HepG2 (cell line): ENCODE measurements around the gene NDC1. TPM values are rescaled to one million over a fixed set of nuclear protein-coding genes. Genes with fewer than 3 reads are reported as not detected.

Experiments
- ATAC-seq: fragments of 200-7000 bp; cut with Tn5 transposase; 3 replicates; pipeline ENCODE4 v1.9.1; 2020; ENCODE audit warnings: mild to moderate bottlenecking, moderate library complexity
- BruUV-seq: library from RNA; stranded (reverse); fragments of 400-500 nt; replicated peaks from 2 replicates; lab custom pipeline; 2021; lab: Mats Ljungman, UMichigan
- CTCF ChIA-PET: fragments of 300-600 bp; formaldehyde crosslinking; extraction: SDS; loops from one replicate; lab custom pipeline; 2021; ENCODE audit warnings: low total read pairs, inconsistent platforms, low intra/inter-chr PET ratio; lab: Yijun Ruan, JAX
- POLR2A ChIA-PET: fragments of 350-600 bp; sonication (Branson Sonifier 250); formaldehyde crosslinking; loops from one replicate; lab custom pipeline; 2020; ENCODE audit warnings: antibody characterized with exemption, inconsistent platforms; lab: Yijun Ruan, JAX
- DNase-seq: peaks from one replicate; pipeline ENCODE4 v3.0.0-alpha.2; 2015; ENCODE audit warnings: low spot score
- FAIRE-seq: peaks from 3 replicates; lab custom pipeline; 2011; peaks lifted over from hg19 to GRCh38; lab: Jason Lieb, UNC
- H2AFZ ChIP-seq: one replicate; pipeline ENCODE4 v1.6.1; 2011; ENCODE audit warnings: low read length, inconsistent platforms
- H3K27ac ChIP-seq: fragments of 300-600 bp; 3 replicates; pipeline ENCODE4 v1.8.0; 2011; ENCODE audit warnings: mixed run types, mild to moderate bottlenecking, mixed read lengths, low read length, inconsistent platforms; ENCODE audit not compliant: insufficient read depth; ENCODE audit errors: extremely low read length
- H3K27me3 ChIP-seq, 2 experiments: fragments of 200-600 bp in 1 of 2; 2 replicates in 1 of 2; 3 replicates in 1 of 2; pipeline versions ENCODE4 v1.6.0 to v1.8.0; 2011; ENCODE audit warnings: low read length in 2 of 2, mild to moderate bottlenecking in 2 of 2, moderate library complexity in 2 of 2, inconsistent platforms in 1 of 2; ENCODE audit not compliant: insufficient read depth in 2 of 2, control insufficient read depth in 1 of 2
- H3K36me3 ChIP-seq, 2 experiments: fragments of 200-600 bp in 1 of 2; replicated peaks in 1 of 2; 2 replicates in 1 of 2; 3 replicates in 1 of 2; pipeline versions ENCODE4 v1.5.1 to v1.8.0; 2011; ENCODE audit warnings: low read length in 2 of 2, inconsistent platforms in 1 of 2; ENCODE audit not compliant: insufficient read depth in 2 of 2, control insufficient read depth in 1 of 2
- H3K4me1 ChIP-seq: 2 replicates; pipeline ENCODE4 v1.5.1; 2012; ENCODE audit warnings: low read length, inconsistent platforms; ENCODE audit not compliant: insufficient read depth
- H3K4me2 ChIP-seq: 2 replicates; pipeline ENCODE4 v1.6.0; 2011; ENCODE audit warnings: low read depth, low read length, inconsistent platforms
- H3K4me3 ChIP-seq, 3 experiments: fragments of 200-600 bp in 1 of 3; sonication (generic), shearing (Covaris generic) in 1 of 3; replicated peaks in 1 of 3; 2 replicates each; pipeline ENCODE4 v1.5.1; 2011 to 2016; ENCODE audit warnings: low read length in 3 of 3, inconsistent platforms in 2 of 3, low read depth in 2 of 3, mild to moderate bottlenecking in 2 of 3, control low read depth in 1 of 3, mixed read lengths in 1 of 3; ENCODE audit not compliant: insufficient read depth in 1 of 3
- H3K79me2 ChIP-seq: one replicate; pipeline ENCODE4 v1.6.1; 2011; ENCODE audit warnings: low read length, inconsistent platforms; ENCODE audit not compliant: insufficient read depth
- H3K9ac ChIP-seq: 2 replicates; pipeline ENCODE4 v1.6.0; 2011; ENCODE audit warnings: mild to moderate bottlenecking, low read depth, low read length, inconsistent platforms; ENCODE audit not compliant: insufficient read depth
- H3K9me3 ChIP-seq: 2 replicates; pipeline ENCODE4 v1.5.1; 2012; ENCODE audit warnings: mild to moderate bottlenecking, low read length
- H4K20me1 ChIP-seq: 2 replicates; pipeline ENCODE4 v1.6.0; 2011; ENCODE audit warnings: inconsistent platforms, mild to moderate bottlenecking, low read length, moderate library complexity; ENCODE audit not compliant: insufficient read depth
- MTA1 ChIP-seq: sonication (generic); formaldehyde crosslinking; IDR thresholded peaks from 2 replicates; pipeline ENCODE4 v1.4.0; 2020; ENCODE audit warnings: missing genetic modification reagents, mild to moderate bottlenecking, borderline replicate concordance
- SP4 ChIP-seq: sonication (generic); formaldehyde crosslinking; IDR thresholded peaks from 2 replicates; pipeline ENCODE4 v1.8.1; 2023; ENCODE audit warnings: mild to moderate bottlenecking, missing genetic modification reagents
- ZFAT ChIP-seq: sonication (generic); formaldehyde crosslinking; conservative IDR thresholded peaks from 2 replicates; pipeline ENCODE4 v1.8.1; 2023; ENCODE audit warnings: missing genetic modification reagents, inconsistent platforms
- WGBS: methylation state at CpG from one replicate; pipeline ENCODE4 v1.1.6; 2017; ENCODE audit warnings: low lambda C conversion rate; 5-methylcytosine and 5-hydroxymethylcytosine counted together
- in situ Hi-C: cut with HindIII; loops from 2 replicates; pipeline ENCODE4 v1.10.0; 2017; ENCODE audit warnings: low pct_unique_long_range_greater_than_20kb; ENCODE audit not compliant: extremely low pct_ligation_motif_present
- intact Hi-C: fragments of 100-400 bp; cut with micrococcal nuclease; formaldehyde crosslinking; loops from one replicate; pipeline ENCODE4 v1.10.0; 2022; ENCODE audit not compliant: unreplicated experiment
- polyA plus RNA-seq, 8 experiments: library from polyadenylated mRNA; depleted of rRNA in 3 of 8; stranded (reverse) in 7 of 8; unstranded in 1 of 8; fragments of >200 nt; fragmentation: Illumina TruSeq in 4 of 8; extraction: Trizol in 4 of 8; gene quantifications; 2 replicates each; pipeline versions ENCODE4 v1.2.1 to v1.2.3, GENCODE V29; 2011 to 2016; ENCODE audit warnings: low read depth in 4 of 8, missing spikeins in 1 of 8, mixed read lengths in 1 of 8; ENCODE audit not compliant: insufficient read depth in 1 of 8
- total RNA-seq, 5 experiments: library from RNA; depleted of rRNA; stranded (reverse); fragments of >200 nt; fragmentation: Illumina TruSeq; extraction: Trizol; gene quantifications; 2 replicates each; pipeline ENCODE4 v1.2.3, GENCODE V29; 2016; ENCODE audit warnings: low read depth in 1 of 5
- TF ChIP-seq, protein P1 (sequence below): IDR thresholded peaks from 2 replicates; pipeline ENCODE4 v1.6.1; 2016; ENCODE audit warnings: low read depth, missing genetic modification reagents, missing compliant biosample characterization

NDC1 gene
- total and polyA plus RNA-seq, 2 of the 13 experiments (the other 11 are each of a cell fraction or from before 2014, with no cell fraction given), result 38.1 to 50.9 TPM

DNA sequence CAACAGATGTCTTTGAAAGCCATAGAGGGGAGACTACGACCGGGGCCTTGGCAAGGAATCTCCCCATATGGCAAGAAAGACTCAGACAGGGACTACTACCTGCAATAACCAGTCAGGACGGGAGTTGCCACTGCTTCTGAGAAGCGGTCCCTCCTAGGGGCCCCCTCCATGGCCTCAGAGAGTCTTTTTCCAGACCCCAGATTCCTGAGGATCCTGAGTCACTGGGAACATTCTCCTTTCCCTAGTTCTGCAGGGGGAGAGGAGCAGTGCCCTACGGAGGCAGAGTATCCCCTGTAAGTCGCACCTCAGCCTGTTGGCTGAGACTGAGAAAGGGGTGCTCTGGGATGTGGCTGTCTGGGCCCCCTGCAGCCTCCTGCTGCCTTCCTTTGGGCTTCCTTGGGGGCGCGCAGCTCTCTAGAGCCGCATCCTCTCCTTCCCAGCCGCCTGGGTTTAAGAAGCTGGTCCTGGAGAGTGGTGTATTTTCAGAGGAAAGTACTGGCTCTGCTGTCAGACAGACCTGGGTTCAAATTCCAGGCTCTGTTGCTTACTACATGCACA is 107.0 kb downstream of the NDC1 start:
- Histone ChIP-seq H4K20me1 (no peaks in the 10 kb centered on the region), H3K9me3 (no peaks in the 10 kb centered on the region), H3K4me1 (no peaks in the 10 kb centered on the region), H3K27ac (no peak overlapping the region), H3K27me3 (peaks cover 0 to 83% of the 10 kb centered on the region in 2 experiments; a peak in 4 of 5 replicates), H3K79me2 (no peaks in the 10 kb centered on the region), H3K4me3 (no peak overlapping the region), H3K9ac (no peak overlapping the region), H2AFZ (no peak overlapping the region), H3K36me3 (no peaks in the 10 kb centered on the region), H3K4me2 (no peak overlapping the region)
- in situ Hi-C loops (no loop called here), intact Hi-C loops (no loop called here)
- BruUV-seq, result no TSS peak
- no peak for ATAC-seq
- ChIA-PET CTCF (no interaction called here), POLR2A (no interaction called here)
- 19% methylated on average over 5 of the region's 10 CpGs for WGBS
- no peak for DNase-seq
- TF ChIP-seq, protein P1, sequence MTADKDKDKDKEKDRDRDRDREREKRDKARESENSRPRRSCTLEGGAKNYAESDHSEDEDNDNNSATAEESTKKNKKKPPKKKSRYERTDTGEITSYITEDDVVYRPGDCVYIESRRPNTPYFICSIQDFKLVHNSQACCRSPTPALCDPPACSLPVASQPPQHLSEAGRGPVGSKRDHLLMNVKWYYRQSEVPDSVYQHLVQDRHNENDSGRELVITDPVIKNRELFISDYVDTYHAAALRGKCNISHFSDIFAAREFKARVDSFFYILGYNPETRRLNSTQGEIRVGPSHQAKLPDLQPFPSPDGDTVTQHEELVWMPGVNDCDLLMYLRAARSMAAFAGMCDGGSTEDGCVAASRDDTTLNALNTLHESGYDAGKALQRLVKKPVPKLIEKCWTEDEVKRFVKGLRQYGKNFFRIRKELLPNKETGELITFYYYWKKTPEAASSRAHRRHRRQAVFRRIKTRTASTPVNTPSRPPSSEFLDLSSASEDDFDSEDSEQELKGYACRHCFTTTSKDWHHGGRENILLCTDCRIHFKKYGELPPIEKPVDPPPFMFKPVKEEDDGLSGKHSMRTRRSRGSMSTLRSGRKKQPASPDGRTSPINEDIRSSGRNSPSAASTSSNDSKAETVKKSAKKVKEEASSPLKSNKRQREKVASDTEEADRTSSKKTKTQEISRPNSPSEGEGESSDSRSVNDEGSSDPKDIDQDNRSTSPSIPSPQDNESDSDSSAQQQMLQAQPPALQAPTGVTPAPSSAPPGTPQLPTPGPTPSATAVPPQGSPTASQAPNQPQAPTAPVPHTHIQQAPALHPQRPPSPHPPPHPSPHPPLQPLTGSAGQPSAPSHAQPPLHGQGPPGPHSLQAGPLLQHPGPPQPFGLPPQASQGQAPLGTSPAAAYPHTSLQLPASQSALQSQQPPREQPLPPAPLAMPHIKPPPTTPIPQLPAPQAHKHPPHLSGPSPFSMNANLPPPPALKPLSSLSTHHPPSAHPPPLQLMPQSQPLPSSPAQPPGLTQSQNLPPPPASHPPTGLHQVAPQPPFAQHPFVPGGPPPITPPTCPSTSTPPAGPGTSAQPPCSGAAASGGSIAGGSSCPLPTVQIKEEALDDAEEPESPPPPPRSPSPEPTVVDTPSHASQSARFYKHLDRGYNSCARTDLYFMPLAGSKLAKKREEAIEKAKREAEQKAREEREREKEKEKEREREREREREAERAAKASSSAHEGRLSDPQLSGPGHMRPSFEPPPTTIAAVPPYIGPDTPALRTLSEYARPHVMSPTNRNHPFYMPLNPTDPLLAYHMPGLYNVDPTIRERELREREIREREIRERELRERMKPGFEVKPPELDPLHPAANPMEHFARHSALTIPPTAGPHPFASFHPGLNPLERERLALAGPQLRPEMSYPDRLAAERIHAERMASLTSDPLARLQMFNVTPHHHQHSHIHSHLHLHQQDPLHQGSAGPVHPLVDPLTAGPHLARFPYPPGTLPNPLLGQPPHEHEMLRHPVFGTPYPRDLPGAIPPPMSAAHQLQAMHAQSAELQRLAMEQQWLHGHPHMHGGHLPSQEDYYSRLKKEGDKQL (CRISPR knock-in tag), result no peak
- TF ChIP-seq SP4 (CRISPR knock-in tag) (no peak), MTA1 (CRISPR knock-in tag) (no peak), ZFAT (no peak)
- FAIRE-seq, result no peak
